HG03354 (cell line): Measurements from ENCODE around the gene SEPTIN8.
"Not testable (repeated sequence)": the region's sequence is repeated elsewhere in the genome, so short reads cannot be mapped to it uniquely, and the experiment has no call there.

ENCODE experiments used
- ATAC-seq: cut with Tn5 transposase; IDR thresholded peaks from one replicate; pipeline ENCODE4 v1.9.1; 2021; ENCODE audit warnings: mild to moderate bottlenecking; ENCODE audit not compliant: unreplicated experiment, poor library complexity, severe bottlenecking

Gene SEPTIN8

DNA sequence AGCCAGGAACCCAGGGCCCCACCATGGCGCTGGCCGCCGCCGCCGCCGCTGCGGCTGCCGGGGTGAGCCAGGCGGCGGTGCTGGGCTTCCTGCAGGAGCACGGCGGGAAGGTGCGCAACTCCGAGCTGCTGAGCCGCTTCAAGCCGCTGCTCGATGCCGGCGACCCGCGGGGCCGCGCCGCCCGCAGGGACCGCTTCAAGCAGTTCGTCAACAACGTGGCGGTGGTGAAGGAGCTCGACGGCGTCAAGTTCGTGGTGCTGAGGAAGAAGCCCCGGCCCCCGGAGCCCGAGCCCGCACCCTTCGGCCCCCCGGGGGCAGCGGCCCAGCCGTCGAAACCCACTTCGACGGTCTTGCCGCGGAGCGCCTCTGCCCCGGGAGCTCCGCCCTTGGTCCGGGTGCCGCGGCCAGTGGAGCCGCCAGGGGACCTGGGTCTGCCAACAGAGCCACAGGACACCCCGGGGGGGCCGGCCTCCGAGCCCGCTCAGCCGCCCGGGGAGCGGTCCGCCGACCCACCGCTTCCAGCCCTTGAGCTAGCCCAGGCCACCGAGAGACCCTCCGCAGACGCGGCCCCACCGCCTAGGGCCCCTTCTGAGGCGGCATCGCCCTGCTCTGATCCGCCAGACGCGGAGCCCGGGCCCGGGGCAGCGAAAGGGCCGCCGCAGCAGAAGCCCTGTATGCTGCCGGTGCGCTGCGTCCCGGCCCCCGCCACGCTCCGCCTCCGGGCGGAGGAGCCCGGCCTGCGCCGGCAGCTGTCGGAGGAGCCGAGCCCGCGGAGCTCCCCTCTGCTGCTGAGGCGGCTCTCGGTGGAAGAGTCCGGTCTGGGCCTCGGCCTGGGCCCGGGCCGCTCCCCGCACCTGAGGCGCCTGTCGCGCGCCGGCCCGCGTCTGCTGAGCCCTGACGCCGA is 36.8 kb upstream of the SEPTIN8 start:
- ATAC-seq: no peak

GRCh38 chr5:132812781-132813598 is 36.0 kb upstream of the SEPTIN8 start, which contains the start of gene SOWAHA:
Gene SOWAHA (plus strand): TSS chr5:132813302. CDS start chr5:132813622, 320 bp downstream.
- no peak for ATAC-seq

DNA sequence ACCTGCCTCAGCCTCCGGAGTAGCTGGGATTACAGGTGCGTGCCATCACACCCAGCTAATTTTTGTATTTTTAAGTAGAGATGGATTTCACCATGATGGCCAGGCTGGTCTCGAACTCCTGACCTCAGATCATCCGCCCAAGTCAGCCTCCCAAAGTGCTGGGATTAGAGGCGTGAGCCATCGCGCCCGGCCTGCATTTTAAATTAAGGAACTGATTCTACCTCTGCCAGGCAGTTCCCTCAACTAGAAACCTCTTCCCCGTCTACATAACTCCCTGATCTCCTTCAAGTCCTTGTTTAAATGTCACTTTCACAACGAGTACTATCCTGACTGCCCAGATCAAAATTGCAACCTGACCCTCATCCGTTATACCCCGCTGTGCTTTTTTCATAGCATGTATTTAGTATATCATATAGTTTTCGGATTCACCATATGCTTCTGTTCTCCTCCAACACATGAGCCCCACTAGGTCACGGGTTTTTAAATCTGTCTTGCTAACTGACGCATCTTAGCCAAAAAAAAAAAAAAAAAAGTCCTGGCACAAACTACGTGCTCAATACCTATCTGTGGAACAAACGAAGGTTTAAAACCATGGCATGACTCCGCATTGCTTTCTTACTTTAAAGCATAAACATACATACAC is 35.2 kb upstream of the SEPTIN8 start:
- ATAC-seq: no peak

GRCh38 chr5:132810605-132811004 is 33.6 kb upstream of the SEPTIN8 start:
- ATAC-seq: no peak

GRCh38 chr5:132808866-132809265 is 31.8 kb upstream of the SEPTIN8 start:
- no peak for ATAC-seq

GRCh38 chr5:132808448-132808847 is 31.4 kb upstream of the SEPTIN8 start:
- ATAC-seq: no peak

GRCh38 chr5:132807163-132807838 is 30.3 kb upstream of the SEPTIN8 start:
- ATAC-seq: no peak

DNA sequence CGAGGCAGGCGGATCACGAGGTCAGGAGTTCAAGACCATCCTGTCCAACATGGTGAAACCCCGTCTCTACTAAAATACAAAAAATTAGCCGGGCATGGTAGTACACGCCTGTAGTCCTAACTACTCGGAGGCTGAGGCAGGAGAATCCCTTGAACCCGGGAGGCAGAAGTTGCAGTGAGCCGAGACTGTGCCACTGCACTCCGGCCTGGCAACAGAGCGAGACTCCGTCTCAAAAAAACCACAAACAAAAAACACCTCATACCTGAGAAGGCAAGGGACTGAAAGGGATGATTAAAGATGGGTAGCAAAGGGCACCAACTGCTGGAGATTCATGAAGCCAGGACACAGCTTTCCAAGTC is 29.7 kb upstream of the SEPTIN8 start:
- not testable (repeated sequence) for ATAC-seq

DNA sequence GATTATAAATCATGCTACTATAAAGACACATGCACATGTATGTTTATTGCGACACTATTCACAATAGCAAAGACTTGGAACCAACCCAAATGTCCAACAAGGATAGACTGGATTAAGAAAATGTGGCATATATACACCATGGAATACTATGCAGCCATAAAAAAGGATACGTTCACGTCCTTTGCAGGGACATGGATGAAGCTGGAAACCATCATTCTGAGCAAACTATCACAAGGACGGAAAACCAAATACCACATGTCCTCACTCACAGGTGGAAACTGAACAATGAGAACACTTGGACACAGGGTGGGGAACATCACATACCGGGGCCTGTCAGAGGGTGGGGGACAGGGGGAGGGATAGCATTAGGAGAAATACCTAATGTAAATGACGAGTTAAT is 28.8 kb upstream of the SEPTIN8 start:
- ATAC-seq: not testable (repeated sequence)

GRCh38 chr5:132804219-132804618 is 27.2 kb upstream of the SEPTIN8 start:
- not testable (repeated sequence) for ATAC-seq

- ATAC-seq: not testable (repeated sequence)
Measured at GRCh38 chr5:132802685-132803066, 25.6 kb upstream of the SEPTIN8 start.

DNA sequence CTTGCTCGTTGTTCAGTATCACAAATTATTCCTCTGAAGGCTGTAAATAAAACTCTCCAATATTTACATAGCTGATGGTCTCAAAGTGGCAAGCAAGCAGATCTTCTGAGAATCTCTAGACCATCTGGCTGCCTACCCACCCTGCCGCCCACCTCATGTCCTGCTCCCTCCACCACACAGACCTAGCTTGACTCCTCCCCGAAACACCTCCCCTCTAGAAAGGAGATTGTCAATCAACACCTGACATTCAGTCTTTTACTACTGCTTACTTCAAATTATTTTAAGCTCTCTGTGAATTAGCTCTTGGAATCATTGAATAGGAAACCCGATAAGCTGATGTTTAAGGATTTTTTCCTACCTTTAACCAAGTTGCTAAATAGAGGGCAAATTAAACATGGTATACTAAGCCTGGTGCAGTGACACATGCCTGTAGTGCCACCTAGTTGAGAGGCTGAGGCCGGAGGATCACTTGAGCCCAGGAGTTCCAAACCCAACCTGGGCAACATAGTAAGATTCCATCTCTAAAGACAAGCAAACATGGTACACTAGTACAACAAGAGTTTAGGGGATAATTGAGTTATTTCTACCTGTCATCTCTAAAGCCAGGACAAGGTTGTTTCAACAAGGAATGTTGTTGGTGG is 25.1 kb upstream of the SEPTIN8 start:
- ATAC-seq: no peak

- ATAC-seq: no peak
Measured at GRCh38 chr5:132800545-132800944, 23.5 kb upstream of the SEPTIN8 start.

- no peak for ATAC-seq
Measured at GRCh38 chr5:132799392-132799791, 22.4 kb upstream of the SEPTIN8 start.

- no peak for ATAC-seq
Measured at GRCh38 chr5:132797651-132798050, 20.6 kb upstream of the SEPTIN8 start.

DNA sequence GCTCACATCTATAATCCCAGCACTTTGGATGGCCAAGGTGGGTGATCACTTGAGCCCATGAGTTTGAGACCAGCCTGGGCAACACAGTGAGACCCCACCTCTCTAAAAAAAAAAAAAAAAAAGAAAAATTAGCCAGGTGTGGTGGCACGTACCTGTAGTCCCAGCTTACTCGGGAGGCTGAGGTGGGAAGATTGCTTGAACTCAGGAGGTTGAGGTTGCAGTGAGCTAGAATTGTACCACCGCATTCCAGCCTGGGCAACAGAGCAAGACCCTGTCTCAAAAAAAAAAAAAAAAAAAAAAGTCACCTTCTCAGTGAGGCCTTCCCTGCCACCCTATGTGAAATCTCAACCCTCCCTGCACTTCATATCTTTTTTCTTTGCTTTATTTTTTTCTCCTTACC is 14.0 kb upstream of the SEPTIN8 start:
- ATAC-seq: no peak

DNA sequence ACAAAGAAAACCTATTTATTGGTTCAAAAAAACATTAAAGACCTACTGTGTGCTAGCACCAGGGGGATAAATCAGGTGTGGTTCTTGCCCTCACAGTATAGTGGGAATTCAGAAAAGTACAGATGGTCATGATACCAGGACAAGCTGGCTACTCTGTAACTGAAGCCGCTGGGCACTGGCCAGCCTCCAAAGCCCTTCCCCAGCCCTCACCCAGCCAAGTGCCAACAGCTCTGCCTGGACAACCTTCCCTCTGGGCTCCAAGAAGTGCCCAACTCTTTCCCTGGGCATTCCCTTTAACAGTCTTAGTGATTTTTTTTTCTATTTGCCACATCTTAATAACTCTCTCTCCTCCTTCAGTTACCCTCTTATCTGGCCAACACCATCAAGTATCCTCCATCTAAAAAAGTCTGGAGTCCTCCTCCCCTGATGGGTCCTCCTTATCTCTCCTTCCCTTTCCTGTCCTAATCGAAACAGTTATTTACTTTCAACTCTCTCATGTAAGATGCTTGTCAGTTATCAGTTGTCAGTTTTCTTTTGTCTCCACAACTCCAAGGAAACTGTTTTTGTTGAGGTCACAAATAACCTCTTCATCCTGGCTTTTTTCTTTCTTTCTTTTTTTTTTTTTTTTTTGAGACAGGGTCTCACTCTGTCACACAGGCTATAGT is 13.3 kb upstream of the SEPTIN8 start:
- ATAC-seq: no peak

DNA sequence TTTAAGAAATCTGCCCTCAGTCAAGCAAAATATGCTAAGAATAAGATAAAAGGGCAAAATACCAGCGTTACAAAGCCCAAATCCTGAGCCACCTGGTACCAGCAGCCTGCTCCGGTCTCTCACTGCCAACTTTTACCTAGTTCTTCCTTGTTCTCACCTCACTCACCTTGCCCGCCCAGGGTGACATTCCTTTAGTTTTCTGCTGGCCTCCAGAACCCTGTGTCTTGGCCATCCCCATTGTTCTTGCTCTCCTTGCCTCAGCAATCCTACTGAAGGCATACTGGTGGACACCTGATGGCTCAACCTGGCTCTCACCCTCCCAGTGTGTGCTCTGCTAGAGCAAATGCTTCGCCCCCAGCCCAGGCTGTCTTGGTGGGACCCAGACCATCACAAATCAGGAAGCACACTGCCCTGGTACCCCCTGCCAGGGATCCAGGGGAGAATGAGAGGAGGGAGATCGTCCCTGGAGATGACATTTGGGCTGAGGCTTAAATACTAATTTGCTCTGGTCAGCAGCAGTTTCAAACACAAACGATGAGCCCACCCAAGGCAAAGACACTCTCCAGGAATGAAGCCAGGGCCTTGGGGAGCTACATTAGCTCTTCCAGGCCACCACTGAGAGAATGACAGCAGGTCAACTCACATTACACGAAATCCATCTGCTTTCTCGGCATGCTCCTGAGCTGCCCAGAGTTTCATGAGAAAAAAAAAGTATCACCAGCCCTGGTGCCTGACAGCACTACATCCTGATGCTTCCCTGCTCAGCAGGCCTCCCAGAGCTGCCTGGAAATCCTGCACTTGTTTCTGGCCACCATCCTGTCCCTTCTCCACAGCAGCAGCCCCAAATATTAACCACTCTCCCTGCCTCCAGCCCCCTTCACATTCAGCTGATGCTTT is 12.2 kb upstream of the SEPTIN8 start:
- no peak for ATAC-seq
